ENCODE results near the gene MYOZ2. TPM values are rescaled to one million over a fixed set of nuclear protein-coding genes. Genes with fewer than 3 reads are reported as not detected.

The MYOZ2 gene
- total RNA-seq, 1 donor from 2014 or later, result 0.23 TPM

DNA sequence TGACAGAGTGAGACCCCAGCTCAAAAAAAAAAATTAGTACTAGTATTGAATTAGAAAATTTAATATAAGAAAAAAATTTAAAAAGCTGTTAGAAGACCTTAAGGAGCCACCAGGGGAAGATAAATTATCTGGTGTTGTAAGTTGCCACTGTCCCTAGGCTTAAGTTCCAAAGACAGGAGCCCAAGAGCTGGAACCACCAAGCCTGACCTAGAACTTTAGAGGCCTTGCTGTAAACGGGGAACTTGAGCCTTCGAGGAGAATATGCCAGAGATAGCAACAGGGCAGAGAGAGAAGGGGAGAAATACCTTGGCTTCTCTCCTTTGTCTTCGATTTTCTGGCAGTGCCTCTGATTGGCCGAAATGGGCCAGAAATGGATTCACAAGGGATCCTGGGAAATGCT is 85.8 kb downstream of the MYOZ2 start:
- no peak for ATAC-seq
- no peak overlapping the region for H3K27ac ChIP-seq
- intact Hi-C loops (cut with DNase I), result no loop called here
- no peak for DNase-seq
- no peaks in the 10 kb centered on the region for H3K9me3 ChIP-seq
- H3K4me1 ChIP-seq, result no peaks in the 10 kb centered on the region
- no peak overlapping the region for H3K4me3 ChIP-seq
- H3K36me3 ChIP-seq, result peaks cover 57% of the 10 kb centered on the region
- H3K27me3 ChIP-seq, result no peaks in the 10 kb centered on the region
- TF ChIP-seq CTCF (IDR thresholded peaks at IDR 0.05), result no peak

GRCh38 chr4:119227690-119228089 is 92.1 kb downstream of the MYOZ2 start:
- H3K4me3 ChIP-seq, result no peak overlapping the region
- TF ChIP-seq CTCF (IDR thresholded peaks at IDR 0.05), result no peak
- intact Hi-C loops (cut with DNase I), result no loop called here
- peaks cover 20% of the 10 kb centered on the region for H3K36me3 ChIP-seq
- no peak overlapping the region for H3K27ac ChIP-seq
- H3K27me3 ChIP-seq, result no peaks in the 10 kb centered on the region
- ATAC-seq, result no peak
- no peak for DNase-seq
- H3K9me3 ChIP-seq, result no peaks in the 10 kb centered on the region
- H3K4me1 ChIP-seq, result peaks cover 4% of the 10 kb centered on the region

DNA sequence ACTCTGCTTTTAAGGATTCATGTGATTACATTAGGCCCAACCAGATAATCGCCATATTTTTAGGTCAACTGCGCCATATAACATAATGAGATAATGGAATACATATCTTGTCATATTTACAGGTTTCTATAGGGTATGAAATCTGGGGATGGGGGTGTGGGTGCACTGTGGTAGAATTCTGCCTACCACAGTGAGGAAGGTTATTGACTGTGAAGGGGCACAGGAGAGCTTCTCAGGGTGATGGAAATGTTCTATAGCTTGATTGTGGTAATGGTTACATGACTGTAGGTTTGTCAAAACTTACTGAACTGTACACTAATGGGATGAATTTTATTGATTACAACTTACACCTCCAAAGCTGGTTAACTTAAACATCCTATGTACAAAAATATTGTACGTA is 92.8 kb downstream of the MYOZ2 start:
- TF ChIP-seq CTCF (IDR thresholded peaks at IDR 0.05), result no peak

DNA sequence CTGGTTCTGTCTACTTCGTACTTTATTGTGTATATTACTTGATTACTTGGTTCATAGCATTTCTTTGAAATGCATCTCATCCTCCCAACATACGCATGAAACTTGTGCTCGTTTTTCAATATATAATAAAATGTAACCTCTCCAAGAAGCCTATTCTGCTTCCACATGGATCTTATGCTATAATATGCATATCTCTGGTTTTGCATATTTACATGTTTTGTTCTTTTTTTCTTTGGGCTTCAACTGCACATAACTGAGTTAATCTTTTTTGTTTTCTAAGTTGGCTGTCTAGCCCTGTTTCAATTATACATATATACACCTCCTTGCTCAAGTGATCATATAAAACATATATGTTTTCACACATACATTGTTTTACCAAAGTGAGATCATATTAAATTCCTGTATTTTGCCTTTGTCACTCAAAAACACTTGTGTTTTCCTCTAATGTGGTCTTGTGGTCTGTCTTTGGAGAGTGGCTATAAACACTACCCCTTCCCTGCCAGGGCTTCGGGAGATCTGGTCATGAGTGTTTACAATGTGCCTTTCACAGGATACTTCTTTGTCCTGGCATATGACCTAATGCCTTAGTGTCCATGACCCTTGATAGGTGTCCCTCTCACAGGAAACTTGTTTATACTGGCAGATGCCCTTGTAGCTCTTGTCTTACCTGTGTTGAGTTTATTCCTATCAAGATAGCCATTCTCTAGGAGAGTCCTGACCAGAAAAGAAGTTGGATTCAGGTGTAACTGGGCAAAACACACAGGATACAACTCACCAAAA is 94.5 kb downstream of the MYOZ2 start:
- no peak for TF ChIP-seq CTCF (IDR thresholded peaks at IDR 0.05)
- no peak for DNase-seq
- no peak overlapping the region for H3K27ac ChIP-seq

More for the DNA sequence above, 92.8 kb downstream of the MYOZ2 start:
- Histone ChIP-seq H3K27me3 (no peaks in the 10 kb centered on the region), H3K36me3 (peaks cover 13% of the 10 kb centered on the region), H3K27ac (no peak overlapping the region), H3K4me3 (no peak overlapping the region), H3K4me1 (peaks cover 11% of the 10 kb centered on the region), H3K9me3 (no peaks in the 10 kb centered on the region)
- intact Hi-C loops (cut with DNase I), result no loop called here
- no peak for ATAC-seq
- DNase-seq, result no peak

GRCh38 chr4:119231491-119231890 is 95.9 kb downstream of the MYOZ2 start:
- intact Hi-C loops (cut with DNase I), result no loop called here

More for the DNA sequence above, 94.5 kb downstream of the MYOZ2 start:
- H3K27me3 ChIP-seq, result no peaks in the 10 kb centered on the region
- H3K9me3 ChIP-seq, result no peaks in the 10 kb centered on the region
- intact Hi-C loops (cut with DNase I), result no loop called here
- no peak for ATAC-seq
- H3K36me3 ChIP-seq, result peaks cover 13% of the 10 kb centered on the region
- H3K4me1 ChIP-seq, result peaks cover 21% of the 10 kb centered on the region
- H3K4me3 ChIP-seq, result no peak overlapping the region

More at GRCh38 chr4:119231491-119231890, 95.9 kb downstream of the MYOZ2 start:
- H3K9me3 ChIP-seq, result no peaks in the 10 kb centered on the region
- TF ChIP-seq CTCF (IDR thresholded peaks at IDR 0.05), result no peak
- DNase-seq, result no peak
- peaks cover 27% of the 10 kb centered on the region for H3K36me3 ChIP-seq
- H3K27me3 ChIP-seq, result no peaks in the 10 kb centered on the region
- H3K4me3 ChIP-seq, result no peak overlapping the region
- ATAC-seq, result no peak
- no peak overlapping the region for H3K27ac ChIP-seq
- peaks cover 21% of the 10 kb centered on the region for H3K4me1 ChIP-seq

All from upper lobe of right lung (tissue), 1 donor.